Measurements from ENCODE around the gene HMGXB3. TPM values are rescaled to one million over a fixed set of nuclear protein-coding genes. Genes with fewer than 3 reads are reported as not detected.

HMGXB3 gene
- total and polyA plus RNA-seq, 4 donors, result 2.7 to 22.9 (median 11.0) TPM

GRCh38 chr5:150000990-150001659, 586 bp downstream of the HMGXB3 start:
- peaks cover 1 to 6% (median 5%) of the 10 kb centered on the region in 4 donors for H3K36me3 ChIP-seq (ENCODE audit: control insufficient read depth in 4 of 4, insufficient read depth in 3 of 4, low read depth in 1 of 4, low read length in 3 of 4)
- H3K27me3 ChIP-seq (ENCODE audit: control insufficient read depth in 4 of 4, insufficient read depth in 4 of 4, low read length in 3 of 4), result no peaks in the 10 kb centered on the region
- peak; percentile 60 for DNase-seq (ENCODE audit: low spot score)
- peak overlapping the region; percentile 77 to 86 for H3K27ac ChIP-seq (ENCODE audit: low read depth in 1 of 2, low read length in 2 of 2)
- H3K9ac ChIP-seq (ENCODE audit: low read depth in 1 of 2, low read length in 2 of 2), result peak overlapping the region; percentile 75 to 92
- under 1% methylated on average over 44 of the region's 44 CpGs for WGBS
- peak overlapping the region; percentile 63 to 94 (median 90) for H3K4me3 ChIP-seq (ENCODE audit: low read depth in 1 of 3, low read length in 3 of 3)
- peaks cover 0 to 27% (median 20%) of the 10 kb centered on the region in 4 donors for H3K4me1 ChIP-seq (ENCODE audit: control insufficient read depth in 4 of 4, insufficient read depth in 4 of 4, low read length in 3 of 4)
- no peaks in the 10 kb centered on the region for H3K9me3 ChIP-seq (ENCODE audit: control insufficient read depth in 4 of 4, low read length in 3 of 4)
- TF ChIP-seq TAF1 (conservative IDR thresholded peaks at IDR 0.05), result no peak
- TF ChIP-seq REST (IDR thresholded peaks at IDR 0.05), result no peak
- no peak for TF ChIP-seq SP1 (IDR thresholded peaks at IDR 0.05)
- no peak for TF ChIP-seq HNF4G (IDR thresholded peaks at IDR 0.05)
- TF ChIP-seq ATF3 (IDR thresholded peaks at IDR 0.05), result no peak
- TF ChIP-seq CTCF (IDR thresholded peaks at IDR 0.05; ENCODE audit: low read depth, low read length, missing input control), result no peak
- no peak for TF ChIP-seq JUND (IDR thresholded peaks at IDR 0.05)
- no peak for TF ChIP-seq HNF4A (conservative IDR thresholded peaks at IDR 0.05)
- TF ChIP-seq RAD21 (IDR thresholded peaks at IDR 0.05), result no peak
- no peak for TF ChIP-seq FOXA2 (IDR thresholded peaks at IDR 0.05)
- no peak for TF ChIP-seq MAX (IDR thresholded peaks at IDR 0.05)
- no peak for TF ChIP-seq FOXA1 (IDR thresholded peaks at IDR 0.05)
- no peak for TF ChIP-seq RXRA (IDR thresholded peaks at IDR 0.05)
- TF ChIP-seq EGR1 (IDR thresholded peaks at IDR 0.05; ENCODE audit: low read depth in 2 of 2), result no peak
- TF ChIP-seq GABPA (IDR thresholded peaks at IDR 0.05 in 1 of 2, conservative IDR thresholded peaks at IDR 0.05 in 1 of 2), result no peak
- no peak for TF ChIP-seq YY1 (IDR thresholded peaks at IDR 0.05)
- no peak for TF ChIP-seq NR2F2 (IDR thresholded peaks at IDR 0.05)
